GM12878 (cell line): ENCODE measurements around the gene IL1R2. TPM values are rescaled to one million over a fixed set of nuclear protein-coding genes. Genes with fewer than 3 reads are reported as not detected.

Source experiments
- ASH2L ChIP-seq: fragments of 300-600, 200-600 bp; sonication (generic); IDR thresholded peaks from 2 replicates; pipeline ENCODE4 v1.6.1; 2017; ENCODE audit warnings: low read depth, mild to moderate bottlenecking, borderline replicate concordance
- CBX3 ChIP-seq: fragments of 200-600 bp; sonication (generic); IDR thresholded peaks from 2 replicates; pipeline ENCODE4 v1.6.1; 2016; ENCODE audit warnings: low read depth, borderline replicate concordance
- CHD2 ChIP-seq: IDR thresholded peaks from 2 replicates; pipeline ENCODE4 v1.6.1; 2011; ENCODE audit warnings: low read depth, low read length, improper control_type of control experiment, borderline replicate concordance
- E2F4 ChIP-seq: IDR thresholded peaks from 2 replicates; pipeline ENCODE4 v1.6.1; 2012; ENCODE audit warnings: low read depth, low read length, improper control_type of control experiment
- GATAD2B ChIP-seq: fragments of 450-650 bp; conservative IDR thresholded peaks from 2 replicates; pipeline ENCODE4 v1.6.1; 2017; ENCODE audit warnings: low read depth, mild to moderate bottlenecking, moderate library complexity
- MEF2B ChIP-seq: fragments of 450-650 bp; IDR thresholded peaks from 2 replicates; pipeline ENCODE4 v1.6.1; 2018; ENCODE audit warnings: mild to moderate bottlenecking, moderate library complexity; ENCODE audit not compliant: partially characterized antibody, poor library complexity, severe bottlenecking
- PAX5 ChIP-seq: IDR thresholded peaks from 2 replicates; pipeline ENCODE4 v1.6.1; 2011; ENCODE audit warnings: low read depth, low read length, borderline replicate concordance
- POLR2AphosphoS5 ChIP-seq: IDR thresholded peaks from 2 replicates; pipeline ENCODE4 v1.6.1; 2011; ENCODE audit warnings: mild to moderate bottlenecking, low read length, inconsistent platforms
- RB1 ChIP-seq: fragments of 450-650 bp; formaldehyde crosslinking; IDR thresholded peaks from 2 replicates; pipeline ENCODE4 v1.6.1; 2017; ENCODE audit warnings: mild to moderate bottlenecking, borderline replicate concordance
- RBBP5 ChIP-seq: fragments of 200-600 bp; sonication (generic); conservative IDR thresholded peaks from 2 replicates; pipeline ENCODE4 v1.6.1; 2016
- SMAD1 ChIP-seq: fragments of 450-650 bp; IDR thresholded peaks from 2 replicates; pipeline ENCODE4 v1.6.1; 2018; ENCODE audit warnings: mild to moderate bottlenecking, low read depth; ENCODE audit not compliant: partially characterized antibody
- SPI1 ChIP-seq: IDR thresholded peaks from 2 replicates; pipeline ENCODE4 v1.6.1; 2011; ENCODE audit warnings: low read depth, mild to moderate bottlenecking, low read length, moderate library complexity, borderline replicate concordance; ENCODE audit not compliant: insufficient read depth
- SREBF1 ChIP-seq: IDR thresholded peaks from 2 replicates; pipeline ENCODE4 v1.6.1; 2012; ENCODE audit warnings: mild to moderate bottlenecking, low read length
- SUPT20H ChIP-seq: IDR thresholded peaks from 2 replicates; pipeline ENCODE4 v1.6.1; 2011; ENCODE audit warnings: low read depth, mild to moderate bottlenecking, low read length, moderate library complexity, borderline replicate concordance; ENCODE audit not compliant: control insufficient read depth
- TCF3 ChIP-seq: IDR thresholded peaks from 2 replicates; pipeline ENCODE4 v1.6.1; 2012; ENCODE audit warnings: low read depth, mild to moderate bottlenecking, low read length, borderline replicate concordance; ENCODE audit not compliant: insufficient read depth
- ZBTB40 ChIP-seq: fragments of 450-650 bp; IDR thresholded peaks from 2 replicates; pipeline ENCODE4 v1.6.1; 2016; ENCODE audit warnings: mild to moderate bottlenecking, moderate library complexity, borderline replicate concordance
- ZNF217 ChIP-seq: fragments of 450-650 bp; IDR thresholded peaks from 2 replicates; pipeline ENCODE4 v1.6.1; 2017; ENCODE audit warnings: antibody characterized with exemption, mild to moderate bottlenecking
- ZNF687 ChIP-seq: fragments of 450-650 bp; IDR thresholded peaks from 2 replicates; pipeline ENCODE4 v1.6.1; 2017; ENCODE audit warnings: mild to moderate bottlenecking, moderate library complexity
- polyA plus RNA-seq, 11 experiments: library from polyadenylated mRNA; depleted of rRNA in 4 of 11; unstranded in 6 of 11; stranded (reverse) in 5 of 11; fragments of >200 nt; fragmentation: Nextera tagmentation in 4 of 11; fragmentation: Illumina TruSeq in 1 of 11; extraction: Ambion mirVana in 4 of 11; extraction: Trizol in 1 of 11; gene quantifications; 1 replicate in 1 of 11; 2 replicates in 10 of 11; pipeline versions ENCODE4 v1.2.1 to v1.2.3, GENCODE V29; 2011 to 2016; ENCODE audit warnings: inconsistent platforms in 2 of 11, missing spikeins in 2 of 11, low read depth in 1 of 11
- total RNA-seq, 4 experiments: library from RNA; depleted of rRNA in 3 of 4; stranded (reverse); fragments of >200 nt in 3 of 4; fragmentation: Illumina TruSeq in 1 of 4; extraction: Trizol in 1 of 4; gene quantifications; 2 replicates each; pipeline versions ENCODE4 v1.2.1 to v1.2.3, GENCODE V29; 2013 to 2021

Gene IL1R2
- total and polyA plus RNA-seq, 10 of the 15 experiments (the other 5 are each of a cell fraction or from before 2014, with no cell fraction given) = 0.44 to 6.4 (median 0.62) TPM

GRCh38 chr2:101998896-101999789, 7.4 kb downstream of the IL1R2 start (continued):
- TF ChIP-seq ZBTB40 = no peak
- TF ChIP-seq ZNF687 = peak; percentile 57
- TF ChIP-seq SMAD1 = no peak
- no peak for TF ChIP-seq E2F4
- no peak for TF ChIP-seq SPI1
- TF ChIP-seq RB1 = no peak
- TF ChIP-seq POLR2AphosphoS5 = 0 out of 2 replicates have a peak, but pooled peaks have one; percentile 28
- TF ChIP-seq CHD2 = no peak
- TF ChIP-seq SREBF1 = no peak
- TF ChIP-seq PAX5 = no peak
- TF ChIP-seq ASH2L = no peak
- no peak for TF ChIP-seq SUPT20H
- no peak for TF ChIP-seq ZNF217
- TF ChIP-seq MEF2B = peak; percentile 79
- no peak for TF ChIP-seq RBBP5
- TF ChIP-seq CBX3 = no peak
- no peak for TF ChIP-seq TCF3
- 0 out of 2 replicates have a peak, but pooled peaks have one; percentile 28 for TF ChIP-seq GATAD2B
